GM21717 (cell line): ENCODE results near the gene GUCA2A.

Source experiments
- ATAC-seq: cut with Tn5 transposase; IDR thresholded peaks from one replicate; pipeline ENCODE4 v1.9.1; 2021; ENCODE audit warnings: mild to moderate bottlenecking, moderate library complexity; ENCODE audit not compliant: unreplicated experiment

Gene GUCA2A

DNA sequence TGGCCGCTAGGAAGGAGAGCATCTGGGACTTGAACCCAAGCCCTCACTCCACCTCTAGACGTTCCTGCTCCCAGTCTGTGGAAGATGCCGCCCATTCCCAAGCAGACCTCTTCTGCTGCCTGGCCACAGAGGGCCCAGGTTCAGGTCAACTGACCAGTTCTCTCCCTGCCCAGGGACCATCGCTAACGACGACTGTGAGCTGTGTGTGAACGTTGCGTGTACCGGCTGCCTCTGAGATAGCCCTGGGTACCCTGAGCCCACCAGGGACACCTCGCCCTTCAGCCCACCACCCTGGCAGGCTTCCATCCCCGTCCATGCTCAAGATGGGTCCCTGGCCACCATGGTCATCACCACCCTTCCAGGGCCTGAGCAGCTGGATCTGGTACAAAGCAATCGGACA lies 9.2 kb downstream of the GUCA2A start:
- ATAC-seq = no peak

DNA sequence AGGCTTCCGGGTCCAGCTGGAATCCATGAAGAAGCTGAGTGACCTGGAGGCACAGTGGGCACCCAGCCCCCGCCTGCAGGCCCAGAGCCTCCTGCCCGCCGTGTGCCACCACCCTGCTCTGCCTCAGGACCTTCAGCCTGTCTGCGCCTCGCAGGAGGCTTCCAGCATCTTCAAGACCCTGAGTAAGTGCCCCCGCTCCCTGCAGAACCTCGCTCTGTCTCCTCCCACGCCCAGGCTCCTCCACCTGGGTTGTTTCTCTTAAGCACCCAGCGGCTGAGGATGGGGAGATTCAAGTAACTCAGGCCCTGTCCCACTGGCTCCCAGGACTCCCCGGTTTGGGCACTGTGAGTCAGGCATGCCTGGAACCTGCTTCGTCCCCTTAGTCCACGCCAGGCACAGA lies 9.9 kb downstream of the GUCA2A start:
- ATAC-seq = no peak

DNA sequence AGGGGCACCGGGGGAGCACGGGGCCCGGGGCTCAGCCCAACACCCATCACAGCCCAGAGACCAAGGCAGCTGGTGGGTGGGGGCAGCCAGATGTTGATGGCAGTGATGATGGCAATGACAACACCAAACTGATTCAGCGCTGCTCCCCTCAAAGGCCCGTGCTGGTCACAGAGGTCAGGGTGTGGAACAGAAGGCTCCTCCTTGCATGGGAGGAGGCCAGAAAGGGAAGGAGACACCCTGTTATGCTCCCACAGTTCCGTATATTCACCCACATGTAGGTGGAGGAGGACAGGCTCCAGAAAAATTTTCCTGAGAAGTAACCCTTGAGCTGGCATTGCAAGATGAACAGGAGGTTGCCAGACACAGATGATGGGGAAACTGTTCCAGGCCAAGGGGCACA lies 10.9 kb downstream of the GUCA2A start:
- ATAC-seq = no peak

DNA sequence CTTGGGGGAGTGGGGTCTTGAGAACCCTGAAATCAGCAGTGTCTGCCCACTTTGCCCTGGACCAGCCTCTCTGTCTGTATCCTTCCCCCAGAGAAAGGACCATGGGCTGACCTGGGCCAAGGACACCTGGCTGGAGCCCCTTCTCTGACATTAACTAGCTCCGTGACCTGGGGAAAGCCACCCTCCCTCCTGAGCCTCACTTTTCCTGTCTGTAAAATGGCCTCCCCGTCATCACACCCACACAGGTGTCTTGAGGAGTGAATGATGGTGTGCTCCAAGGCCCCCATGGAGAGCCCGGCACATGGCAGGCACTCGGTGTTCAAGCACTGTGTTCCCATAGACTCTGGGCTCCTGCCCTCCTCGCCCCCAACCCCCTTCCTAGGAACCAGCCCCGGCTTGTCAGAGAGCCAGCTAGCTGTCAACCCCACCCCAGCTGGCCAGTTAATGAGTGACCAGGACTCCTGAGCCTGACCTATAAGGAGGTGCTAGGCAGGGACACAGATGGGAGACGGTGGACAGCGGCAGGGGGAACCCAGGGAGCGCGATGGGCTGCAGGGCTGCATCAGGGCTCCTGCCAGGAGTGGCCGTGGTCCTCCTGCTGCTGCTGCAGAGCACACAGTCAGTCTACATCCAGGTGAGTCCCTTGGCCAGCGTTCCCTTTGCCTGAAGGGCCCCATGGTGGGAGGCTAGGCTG lies 11.5 kb downstream of the GUCA2A start, which contains the start of gene GUCA2B:
TSS of gene GUCA2B (plus strand) at position 504 of the 694 bp plus-strand sequence. CDS start at position 545, 41 bp downstream.
- ATAC-seq = no peak

DNA sequence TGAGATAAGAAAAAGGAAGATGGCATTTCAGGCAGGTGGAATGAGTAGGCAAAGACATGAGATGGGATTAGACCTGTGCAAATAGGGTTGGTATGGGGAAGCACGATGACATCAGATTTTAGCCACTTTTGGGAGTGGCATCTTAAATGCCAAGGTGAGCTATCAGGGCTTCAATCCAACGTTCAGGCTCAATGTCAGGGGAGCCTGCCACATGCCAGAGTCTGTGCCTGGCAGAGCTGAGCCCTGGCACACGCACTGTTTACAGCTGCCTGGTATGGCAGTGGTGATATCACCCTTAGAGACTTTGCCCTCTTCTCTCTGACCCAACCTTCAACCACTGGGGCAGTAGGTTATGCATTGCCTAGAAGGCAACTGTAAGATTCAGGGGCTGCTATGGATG lies 12.4 kb downstream of the GUCA2A start:
- no peak for ATAC-seq

DNA sequence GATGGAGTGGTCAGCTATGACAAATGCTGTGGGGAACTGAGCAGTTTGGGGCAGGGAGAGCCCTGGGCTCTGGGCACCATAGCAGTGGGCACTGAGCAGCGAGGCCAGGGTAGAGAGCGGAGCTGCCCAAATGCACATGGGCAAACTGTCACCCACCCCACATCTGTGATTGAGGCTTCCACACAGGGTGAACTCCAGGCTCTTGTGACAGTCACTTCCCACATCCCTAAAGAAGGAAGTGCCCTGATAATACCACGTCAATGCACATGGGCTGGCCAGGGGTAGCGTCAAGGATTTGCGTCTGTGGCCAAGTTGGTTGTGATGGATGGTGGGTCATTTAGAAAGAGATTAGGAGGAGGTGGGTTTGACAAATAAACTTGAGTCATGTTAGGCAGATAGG lies 13.9 kb downstream of the GUCA2A start:
- no peak for ATAC-seq

DNA sequence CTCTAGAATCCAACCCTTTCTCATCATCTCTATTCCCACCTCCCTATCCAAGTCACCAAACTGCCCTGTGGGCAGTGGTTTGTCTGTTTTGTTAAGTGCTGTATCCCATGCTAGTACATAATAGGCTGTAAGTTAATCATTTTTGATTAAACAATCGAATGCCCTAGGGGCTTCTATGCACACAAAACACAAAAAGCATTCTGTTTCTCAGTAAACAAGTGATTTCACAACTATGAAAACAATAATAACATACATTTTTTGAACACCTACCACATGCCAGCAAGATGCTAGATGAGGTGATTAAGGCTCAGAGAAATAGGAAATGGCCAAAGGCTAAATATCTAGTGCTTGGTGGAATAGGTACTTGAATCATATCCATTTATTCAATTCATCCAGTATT lies 16.4 kb downstream of the GUCA2A start:
- no peak for ATAC-seq

DNA sequence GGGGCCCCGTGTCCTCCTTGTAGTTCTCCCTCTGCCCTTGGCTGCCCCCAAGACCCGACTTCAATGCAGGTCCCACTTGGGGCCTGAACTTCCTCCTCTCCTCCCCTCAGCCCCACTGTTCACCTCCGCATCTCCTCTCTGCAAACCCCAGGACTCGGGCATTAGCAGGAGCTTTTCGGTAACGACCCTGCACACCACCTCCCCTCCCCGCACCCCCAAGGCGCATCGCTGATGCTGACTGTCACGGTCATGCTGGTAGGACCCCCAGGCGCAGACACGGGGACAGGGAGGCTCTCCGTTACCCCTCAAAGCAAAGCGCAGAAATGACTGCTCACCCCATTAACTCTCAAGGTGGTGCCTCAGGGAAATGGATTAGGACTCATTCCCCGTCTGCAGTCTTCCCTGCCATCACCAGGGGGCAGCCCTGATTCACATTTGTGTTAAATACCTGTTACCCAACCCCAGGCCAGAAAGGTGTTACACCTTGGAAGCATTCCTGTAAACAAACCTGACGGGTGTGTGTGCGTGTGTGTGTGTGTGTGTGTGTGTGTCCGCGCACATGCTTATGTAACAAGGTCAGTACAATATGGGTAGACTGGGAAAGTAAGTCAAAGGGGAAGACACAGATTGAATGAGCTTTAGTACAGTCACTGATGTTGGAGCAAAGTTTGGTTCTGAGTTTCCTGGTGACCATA lies 17.8 kb downstream of the GUCA2A start:
- ATAC-seq = no peak

DNA sequence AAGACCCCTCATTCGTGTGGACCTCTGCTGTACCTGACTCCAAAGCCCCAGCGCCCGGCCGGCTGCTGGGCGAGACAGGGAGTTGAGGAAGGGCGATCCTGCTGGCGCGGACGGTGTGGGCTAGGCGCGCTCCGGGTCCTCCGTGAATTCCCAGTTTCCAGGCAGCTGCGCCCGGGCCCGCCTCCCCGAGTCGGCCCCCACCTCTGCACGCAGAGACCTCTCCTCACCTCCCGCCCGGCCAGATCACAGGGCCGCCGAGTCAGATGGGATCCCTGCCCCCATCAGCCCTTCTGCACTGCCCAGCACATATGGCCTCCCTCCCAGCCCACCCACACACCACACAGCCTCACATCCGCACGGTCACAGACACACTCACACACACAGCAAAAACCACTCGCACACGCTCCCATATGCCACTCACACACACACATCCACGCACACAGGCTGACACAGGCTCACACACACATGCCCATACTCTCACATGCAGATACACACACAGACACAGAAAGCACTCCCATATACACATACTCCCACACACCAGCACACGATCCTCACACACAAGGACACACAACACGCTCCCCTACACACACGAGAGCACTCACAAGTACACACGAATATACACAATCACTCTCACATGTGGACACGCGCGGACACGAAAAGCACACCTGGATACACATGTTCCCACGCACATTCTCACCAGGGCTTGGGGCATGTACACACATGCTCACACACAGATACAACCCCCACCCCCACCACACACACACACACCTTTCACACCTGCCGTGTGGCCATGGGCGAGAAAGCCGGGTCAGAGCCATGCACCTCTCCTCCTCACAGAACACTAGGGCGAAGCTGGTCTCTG lies 18.6 kb downstream of the GUCA2A start:
- no peak for ATAC-seq

DNA sequence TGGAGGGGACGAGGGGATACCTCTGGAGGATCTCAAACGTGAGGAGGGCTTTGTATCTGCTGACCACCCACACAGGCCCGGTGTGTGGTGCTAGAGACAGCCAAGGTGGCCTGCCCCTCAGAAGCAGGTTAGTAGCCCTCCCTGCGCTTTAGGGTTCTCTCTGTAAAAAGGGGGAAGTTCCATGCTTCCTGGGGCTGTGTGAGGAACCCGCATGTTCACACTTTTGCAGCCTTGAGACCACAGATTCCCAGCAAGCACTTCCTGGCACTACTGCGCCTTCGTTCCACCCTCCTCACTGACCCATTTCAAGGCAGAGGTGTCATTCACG lies 19.2 kb downstream of the GUCA2A start:
- no peak for ATAC-seq

DNA sequence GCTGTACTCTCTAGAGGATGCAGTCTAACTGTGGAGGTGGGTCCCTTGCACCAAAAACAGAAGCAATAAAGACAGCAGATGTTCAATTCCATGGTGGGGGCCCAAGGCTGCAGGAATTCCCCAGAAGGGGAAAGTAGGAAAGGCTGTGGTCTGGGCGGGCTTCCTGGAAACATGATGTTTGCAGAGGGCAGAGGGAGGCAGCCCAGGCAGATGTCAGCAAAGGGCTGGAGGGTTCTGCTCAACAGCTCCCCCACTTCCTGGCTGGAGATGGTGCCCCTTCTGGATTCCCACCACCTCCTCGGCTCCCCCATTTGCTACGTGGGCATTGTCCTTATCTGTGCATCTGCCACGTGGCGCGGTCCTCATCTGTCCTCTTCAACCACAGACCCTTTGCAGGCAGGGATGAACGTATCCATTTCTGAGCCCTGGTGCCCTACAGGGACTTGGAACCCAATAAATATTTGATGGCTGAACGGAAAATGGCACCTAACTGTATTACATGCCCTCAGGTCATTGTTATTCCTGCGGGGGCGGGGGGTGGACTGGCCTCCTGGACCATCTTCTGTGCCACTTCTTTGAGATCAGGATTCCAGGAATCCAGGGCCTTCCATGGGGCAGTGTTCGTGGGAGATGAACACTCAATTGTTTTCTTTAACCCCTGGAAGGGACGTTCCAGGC lies 19.7 kb downstream of the GUCA2A start:
- ATAC-seq = no peak

DNA sequence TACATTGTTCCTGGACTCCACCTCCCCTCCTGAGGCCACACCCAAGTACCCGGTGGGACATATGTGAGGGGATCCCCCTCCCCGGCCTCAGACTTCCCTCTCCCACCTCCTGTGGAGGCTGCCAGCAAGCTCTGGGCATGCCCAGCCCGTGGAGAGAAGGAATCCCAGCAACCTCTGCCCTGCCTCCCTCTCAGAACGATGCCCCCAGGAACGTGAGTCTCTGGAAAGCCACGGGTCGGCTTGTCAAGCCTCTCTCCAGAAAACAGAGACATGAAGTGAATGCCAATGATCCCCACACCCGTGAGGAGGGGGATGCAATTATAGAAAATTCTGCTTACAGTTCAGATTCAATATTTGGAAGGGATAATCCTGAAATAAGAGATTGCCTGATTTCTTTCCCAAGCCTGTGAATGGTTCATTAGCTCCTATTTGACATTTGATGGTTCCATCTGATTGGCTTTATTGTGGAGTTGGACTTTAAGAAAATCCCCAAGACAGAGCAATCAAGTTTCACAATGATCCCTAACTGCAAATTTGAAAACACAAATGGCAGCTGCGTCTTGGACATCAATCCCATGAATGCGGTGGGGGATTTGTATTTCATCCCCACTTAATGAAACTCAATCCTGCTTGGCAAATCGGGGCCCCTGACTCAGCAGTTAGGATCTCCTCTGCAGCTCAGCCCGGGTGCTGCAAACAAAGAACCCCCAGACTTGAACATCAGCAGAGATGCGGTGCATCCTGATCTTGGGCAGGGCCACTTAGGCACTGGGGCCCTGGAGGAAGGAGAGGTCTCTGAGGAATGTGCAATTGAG lies 20.4 kb downstream of the GUCA2A start:
- ATAC-seq = no peak

DNA sequence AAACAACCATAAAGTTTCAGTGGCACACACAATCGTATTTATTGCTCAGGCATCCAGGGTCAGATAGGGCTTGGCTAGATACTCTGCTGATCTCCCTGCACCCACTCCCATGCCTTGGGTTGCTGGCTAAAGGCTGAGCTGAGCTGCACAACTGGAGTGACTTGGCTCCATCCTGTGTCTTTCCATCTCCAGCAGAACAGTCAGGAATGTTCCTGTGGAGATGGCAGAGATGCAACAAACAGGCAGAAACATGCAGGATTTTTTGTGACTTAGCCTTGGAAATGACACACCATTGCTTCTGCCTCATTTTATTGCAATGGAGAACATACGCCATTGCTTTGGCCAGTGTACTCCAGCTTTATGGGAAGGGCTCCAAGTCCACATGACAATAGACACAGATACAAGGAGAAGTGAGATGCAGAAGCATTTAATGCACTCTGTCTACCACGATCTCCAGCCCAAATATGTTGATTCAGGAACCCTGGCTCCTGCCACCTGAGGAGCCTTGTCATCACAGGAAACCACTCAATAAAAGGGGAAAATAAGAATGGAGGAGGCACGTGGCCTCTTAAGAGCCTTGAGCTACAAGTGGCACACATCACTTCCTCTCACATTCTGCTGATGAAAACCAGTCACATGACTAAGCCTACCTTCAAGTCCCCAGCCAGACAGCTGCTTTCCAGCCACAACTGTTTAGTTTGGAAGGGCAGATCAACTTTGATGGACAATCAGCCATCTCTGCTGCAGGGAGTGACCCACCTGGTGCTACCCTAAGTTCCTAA lies 21.5 kb downstream of the GUCA2A start:
- no peak for ATAC-seq

DNA sequence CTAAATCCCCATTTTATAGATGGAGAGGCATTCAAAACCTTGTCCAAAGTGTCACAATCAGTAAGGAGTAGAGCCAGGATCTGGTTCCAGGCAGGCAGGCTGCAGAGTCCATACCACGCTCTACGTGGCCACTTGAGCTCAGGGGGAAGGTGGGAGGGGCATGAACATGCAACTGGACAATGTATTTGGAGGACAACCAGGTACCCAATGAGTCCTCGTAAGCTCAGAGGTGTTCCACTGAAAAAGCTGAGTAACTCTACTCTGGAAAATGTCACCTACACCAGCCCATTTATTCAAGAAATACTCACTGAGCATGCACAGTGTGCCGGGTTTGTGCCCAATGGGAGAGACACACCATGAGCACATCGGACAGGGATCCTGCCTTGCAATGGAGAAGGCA lies 22.6 kb downstream of the GUCA2A start:
- no peak for ATAC-seq

DNA sequence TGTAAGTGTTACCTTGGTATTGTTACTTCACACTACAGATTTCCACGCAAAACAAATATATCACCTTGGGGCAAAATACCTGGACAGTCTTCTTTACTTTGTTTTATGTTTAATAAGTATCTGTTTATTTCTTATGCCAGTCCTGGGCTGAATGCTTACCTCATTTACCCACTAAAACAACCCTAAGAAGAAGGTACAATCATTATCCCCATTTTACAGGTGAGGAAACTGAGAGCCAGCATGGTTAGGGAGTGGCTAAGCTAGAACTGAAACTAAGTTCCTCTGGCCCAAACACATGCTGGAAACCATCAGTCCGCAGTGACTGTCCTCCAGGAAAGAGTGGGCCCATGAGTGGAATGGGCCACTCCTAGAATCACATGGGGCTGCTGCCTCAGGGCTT lies 24.4 kb downstream of the GUCA2A start:
- ATAC-seq = no peak

DNA sequence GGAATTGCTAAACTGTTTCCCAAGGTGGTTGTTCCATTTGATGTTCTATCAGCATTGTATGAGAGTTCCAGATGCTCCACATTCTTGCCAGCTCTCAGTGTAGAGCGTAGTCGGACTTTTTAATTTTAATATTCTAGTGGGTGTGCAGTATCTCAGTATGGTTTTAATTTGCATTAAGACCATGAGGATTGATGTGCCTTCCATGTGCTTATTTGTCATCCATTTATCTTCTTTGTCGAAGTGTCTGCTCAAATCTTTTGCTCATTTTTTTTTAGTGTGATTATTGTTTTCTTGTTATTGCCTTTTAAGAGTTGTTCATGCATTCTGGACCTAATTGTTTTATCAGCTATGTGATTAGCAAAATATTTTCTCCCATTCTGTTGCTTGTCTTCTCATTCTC lies 25.1 kb downstream of the GUCA2A start:
- ATAC-seq = no peak

DNA sequence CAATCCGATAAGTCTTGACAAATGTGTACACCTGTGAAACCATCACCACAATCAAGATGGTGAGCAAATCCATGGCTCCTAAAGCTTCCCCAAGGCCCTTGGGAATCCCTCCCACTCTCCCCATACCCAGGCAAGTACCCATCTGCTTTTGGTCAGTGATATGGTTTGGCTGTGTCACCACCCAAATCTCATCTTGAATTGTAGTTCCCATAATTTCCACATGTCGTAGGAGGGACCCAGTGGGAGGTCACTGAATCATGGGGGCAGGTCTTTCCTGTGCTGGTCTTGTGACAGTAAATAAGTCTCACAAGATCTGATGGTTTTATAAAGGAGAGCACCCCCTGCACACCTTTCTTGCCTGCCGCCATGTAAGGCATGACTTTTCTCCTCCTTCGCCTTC lies 26.0 kb downstream of the GUCA2A start:
- no peak for ATAC-seq

DNA sequence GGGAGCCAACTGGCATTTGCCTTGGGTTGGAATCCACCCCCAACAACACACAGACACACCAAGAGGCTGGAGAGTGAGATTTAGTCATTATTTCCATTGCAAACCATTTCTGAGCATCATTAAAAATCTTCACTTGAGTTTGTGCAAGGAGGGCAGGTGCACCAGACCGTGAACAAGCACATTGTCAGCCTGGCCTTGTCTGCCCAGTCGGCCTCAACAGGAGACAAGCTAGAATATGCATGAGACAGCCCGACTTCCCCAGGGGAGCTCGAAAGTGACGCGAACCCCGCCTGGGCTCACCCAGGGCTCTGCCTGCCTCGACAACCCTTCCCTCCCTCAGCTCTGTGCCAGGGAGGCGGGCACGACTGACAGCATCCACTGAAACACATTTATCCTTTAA lies 26.8 kb downstream of the GUCA2A start:
- no peak for ATAC-seq

DNA sequence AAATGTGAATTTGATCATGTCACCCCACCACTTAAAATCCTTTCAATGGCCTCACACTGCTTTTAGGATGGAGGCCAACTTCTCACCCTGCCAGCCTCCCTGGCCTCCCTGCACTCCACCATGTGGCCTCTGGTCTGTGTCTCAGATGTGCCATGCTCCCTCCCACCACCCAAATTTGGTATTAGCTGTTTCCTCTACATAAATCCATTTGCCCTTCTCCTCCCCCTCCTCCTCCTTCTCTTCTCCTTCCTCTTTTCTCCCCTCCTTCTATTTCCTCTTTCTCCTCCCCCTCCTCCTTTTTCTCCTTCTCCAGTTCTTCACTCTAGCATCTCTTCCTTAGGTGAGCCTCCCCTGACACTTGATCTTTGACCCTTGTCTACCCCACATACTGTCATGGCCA lies 28.1 kb downstream of the GUCA2A start:
- no peak for ATAC-seq

DNA sequence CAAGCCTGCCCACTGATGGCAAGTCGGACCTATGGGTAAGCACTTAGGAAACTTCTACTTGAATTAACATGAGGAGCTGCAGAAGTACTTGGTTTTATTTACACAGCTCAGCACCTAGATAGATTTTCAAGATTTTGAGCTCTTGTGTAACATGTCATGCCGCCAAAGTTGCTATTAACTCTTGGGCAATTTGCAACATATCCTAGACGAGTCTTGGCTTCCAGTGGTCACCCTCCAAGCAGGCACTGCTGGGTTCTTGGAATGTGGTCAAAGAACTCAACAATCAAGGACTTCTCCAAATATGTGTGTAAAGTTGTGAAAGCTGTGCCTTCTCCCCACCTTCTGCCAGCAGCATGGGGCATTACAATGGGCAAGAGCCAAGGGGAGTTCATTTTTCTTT lies 29.1 kb downstream of the GUCA2A start:
- ATAC-seq = no peak
